Prostate gland (tissue), 2 donors: ENCODE measurements around the gene SQSTM1.

Experiments used
- POLR2A ChIP-seq: fragments of 450-650 bp; IDR thresholded peaks from one replicate; pipeline ENCODE4 v1.6.1; 2016; ENCODE audit warnings: antibody characterized with exemption, mild to moderate bottlenecking
- POLR2AphosphoS5 ChIP-seq: sonication (generic); formaldehyde crosslinking; IDR thresholded peaks from one replicate; pipeline ENCODE4 v1.6.1; 2017; ENCODE audit warnings: antibody characterized with exemption
- TF ChIP-seq, protein P1 (sequence below), 4 experiments: fragments of 200-600 bp in 2 of 4; fragments of 450-650 bp in 2 of 4; sonication (generic) in 2 of 4; IDR thresholded peaks; 1 replicate in 3 of 4; 2 replicates in 1 of 4; pipeline ENCODE4 v1.5.1; 2016 to 2019; ENCODE audit warnings: antibody characterized with exemption in 4 of 4, mild to moderate bottlenecking in 2 of 4, moderate library complexity in 2 of 4

DNA sequence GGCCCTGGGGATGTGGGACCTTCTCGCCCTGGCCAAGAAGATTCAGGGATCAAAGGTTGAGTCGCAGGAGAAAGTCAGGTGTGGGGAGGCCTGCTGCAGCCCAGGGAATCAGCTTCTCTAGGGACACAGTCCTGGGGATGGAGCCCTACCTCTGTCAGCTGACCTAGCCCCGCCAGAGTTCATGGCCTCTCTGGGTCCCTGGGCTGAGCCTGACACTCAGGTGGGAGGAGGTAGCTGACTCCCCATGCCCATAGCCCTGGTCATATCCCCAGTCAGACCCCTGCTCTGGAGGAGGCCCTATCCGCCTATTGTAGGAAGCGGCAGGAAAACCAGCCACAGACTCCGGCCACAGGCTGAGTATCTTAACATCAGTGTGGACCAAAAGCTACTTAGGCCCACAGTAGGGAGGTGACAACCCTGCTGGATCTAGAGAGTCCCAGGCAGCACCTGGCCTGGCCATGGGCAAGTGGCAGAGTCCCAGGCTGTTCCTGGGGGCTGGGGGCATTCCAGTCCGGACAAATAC is 52.9 kb downstream of the SQSTM1 start:
- TF ChIP-seq, protein P1, sequence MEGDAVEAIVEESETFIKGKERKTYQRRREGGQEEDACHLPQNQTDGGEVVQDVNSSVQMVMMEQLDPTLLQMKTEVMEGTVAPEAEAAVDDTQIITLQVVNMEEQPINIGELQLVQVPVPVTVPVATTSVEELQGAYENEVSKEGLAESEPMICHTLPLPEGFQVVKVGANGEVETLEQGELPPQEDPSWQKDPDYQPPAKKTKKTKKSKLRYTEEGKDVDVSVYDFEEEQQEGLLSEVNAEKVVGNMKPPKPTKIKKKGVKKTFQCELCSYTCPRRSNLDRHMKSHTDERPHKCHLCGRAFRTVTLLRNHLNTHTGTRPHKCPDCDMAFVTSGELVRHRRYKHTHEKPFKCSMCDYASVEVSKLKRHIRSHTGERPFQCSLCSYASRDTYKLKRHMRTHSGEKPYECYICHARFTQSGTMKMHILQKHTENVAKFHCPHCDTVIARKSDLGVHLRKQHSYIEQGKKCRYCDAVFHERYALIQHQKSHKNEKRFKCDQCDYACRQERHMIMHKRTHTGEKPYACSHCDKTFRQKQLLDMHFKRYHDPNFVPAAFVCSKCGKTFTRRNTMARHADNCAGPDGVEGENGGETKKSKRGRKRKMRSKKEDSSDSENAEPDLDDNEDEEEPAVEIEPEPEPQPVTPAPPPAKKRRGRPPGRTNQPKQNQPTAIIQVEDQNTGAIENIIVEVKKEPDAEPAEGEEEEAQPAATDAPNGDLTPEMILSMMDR (IDR thresholded peaks at IDR 0.05), result no peak
- TF ChIP-seq POLR2AphosphoS5 (no peak), POLR2A (no peak)
